Bronchial epithelial cell (primary cell): ENCODE data around the gene WIPF3. TPM values are rescaled to one million over a fixed set of nuclear protein-coding genes. Genes with fewer than 3 reads are reported as not detected.

Experiments
- DNase-seq: peaks from one replicate; pipeline ENCODE4 v3.0.0-alpha.2; 2010; ENCODE audit warnings: low read depth
- FAIRE-seq: peaks from 2 replicates; lab custom pipeline; 2011; peaks lifted over from hg19 to GRCh38; lab: Jason Lieb, UNC
- H3K27me3 ChIP-seq: 2 replicates; pipeline ENCODE4 v1.5.1; 2011; ENCODE audit warnings: low read length; ENCODE audit not compliant: control insufficient read depth, insufficient read depth
- H3K36me3 ChIP-seq: 2 replicates; pipeline ENCODE4 v1.5.1; 2011; ENCODE audit warnings: low read length; ENCODE audit not compliant: control insufficient read depth, insufficient read depth
- H3K4me3 ChIP-seq: 2 replicates; pipeline ENCODE4 v1.5.1; 2011; ENCODE audit warnings: mild to moderate bottlenecking, low read depth, low read length, control low read depth
- CTCF ChIP-seq: IDR thresholded peaks from 2 replicates; pipeline ENCODE4 v1.5.1; 2011; ENCODE audit warnings: mild to moderate bottlenecking, moderate library complexity, low read length, control low read depth, inconsistent platforms; ENCODE audit not compliant: insufficient read depth, severe bottlenecking
- total RNA-seq: library from RNA; depleted of rRNA; stranded (reverse); fragments of >200 nt; gene quantifications from 2 replicates; pipeline ENCODE4 v1.2.1, GENCODE V29; 2014

WIPF3 gene
- total RNA-seq, 1 donor from 2014 or later, result under 0.01 TPM

GRCh38 chr7:29906200-29907022 is 100.1 kb downstream of the WIPF3 start:
- no peak for TF ChIP-seq CTCF

GRCh38 chr7:29914180-29914579 is 107.9 kb downstream of the WIPF3 start:
- FAIRE-seq, result no peak
- Histone ChIP-seq H3K4me3 (no peak overlapping the region), H3K27me3 (no peaks in the 10 kb centered on the region), H3K36me3 (no peaks in the 10 kb centered on the region)
- TF ChIP-seq CTCF, result no peak
- no peak for DNase-seq

More at GRCh38 chr7:29906200-29907022, 100.1 kb downstream of the WIPF3 start:
- Histone ChIP-seq H3K4me3 (no peak overlapping the region), H3K27me3 (no peaks in the 10 kb centered on the region), H3K36me3 (no peaks in the 10 kb centered on the region)
- DNase-seq, result no peak
- no peak for FAIRE-seq

GRCh38 chr7:29915481-29916215 is 109.3 kb downstream of the WIPF3 start:
- DNase-seq, result peak; percentile 10
- no peak overlapping the region for H3K4me3 ChIP-seq
- FAIRE-seq, result no peak
- H3K36me3 ChIP-seq, result peaks cover 3% of the 10 kb centered on the region
- no peaks in the 10 kb centered on the region for H3K27me3 ChIP-seq
- no peak for TF ChIP-seq CTCF

DNA sequence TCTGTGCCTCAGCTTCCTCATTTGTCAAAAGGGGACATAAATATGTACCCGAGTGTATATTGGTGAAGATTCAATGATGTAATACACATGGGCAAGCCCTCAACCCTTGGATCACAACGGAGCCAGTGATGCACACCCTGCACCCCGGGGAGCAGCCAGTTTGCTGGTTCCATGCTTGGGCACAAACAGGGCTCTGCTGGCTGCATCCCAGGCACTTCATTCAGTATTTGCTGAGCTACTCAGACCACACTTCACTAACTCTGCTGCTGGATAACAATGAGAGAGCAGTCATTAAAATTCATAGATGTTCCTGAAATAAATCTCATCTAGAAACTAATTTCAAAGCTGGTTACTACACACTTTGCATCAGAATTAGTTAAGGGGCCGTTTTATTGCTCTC is 111.3 kb downstream of the WIPF3 start:
- FAIRE-seq (no peak), DNase-seq (no peak)
- TF ChIP-seq CTCF, result no peak
- Histone ChIP-seq H3K4me3 (no peak overlapping the region), H3K27me3 (no peaks in the 10 kb centered on the region), H3K36me3 (peaks cover 3% of the 10 kb centered on the region)

- FAIRE-seq (no peak), DNase-seq (no peak)
- H3K27me3 ChIP-seq, result no peaks in the 10 kb centered on the region
- TF ChIP-seq CTCF, result no peak
- peaks cover 3% of the 10 kb centered on the region for H3K36me3 ChIP-seq
- H3K4me3 ChIP-seq, result no peak overlapping the region
Observed at GRCh38 chr7:29918850-29919249, 112.5 kb downstream of the WIPF3 start.
